ENCODE data around the gene ACP5. TPM values are rescaled to one million over a fixed set of nuclear protein-coding genes. Genes with fewer than 3 reads are reported as not detected.

Gene ACP5
- total RNA-seq = under 0.01 and 0.34 TPM in 2 replicates

GRCh38 chr19:11577451-11578257 lies at the start of gene ACP5:
ACP5 (minus strand) TSS chr19:11577645; CDS start chr19:11577317, 328 bp downstream.

GRCh38 chr19:11597202-11598102 lies 20.0 kb upstream of the ACP5 start, which contains the start of gene ZNF627:
ZNF627 (plus strand) TSS chr19:11597483; CDS start chr19:11597628, 145 bp downstream.

GRCh38 chr19:11558881-11559828 lies 18.3 kb downstream of the ACP5 start, which contains the start of gene ELOF1:
ELOF1 (minus strand) TSS chr19:11559230; CDS start chr19:11554347, 4,883 bp downstream.

GRCh38 chr19:11538232-11539036 lies 39.0 kb downstream of the ACP5 start, which contains the start of gene CNN1:
CNN1 (plus strand) TSS chr19:11538851; CDS start chr19:11538928, 77 bp downstream.

GRCh38 chr19:11528551-11529341 lies 48.7 kb downstream of the ACP5 start, which contains the start of gene ECSIT:
ECSIT (minus strand) TSS chr19:11529134; CDS start chr19:11519170, 9,964 bp downstream.

Other genes with a start within 250 kb of the ACP5 start
- gene RAB3D, start 238.0 kb downstream of the ACP5 start, total RNA-seq = 32.9 and 38.7 TPM in 2 replicates
- gene TMEM205, start 231.4 kb downstream of the ACP5 start, total RNA-seq = 83.6 and 104 TPM in 2 replicates
- gene CCDC159, start 231.1 kb downstream of the ACP5 start, total RNA-seq = 5.4 and 6.1 TPM in 2 replicates
- gene PLPPR2, start 222.2 kb downstream of the ACP5 start, total RNA-seq = 4.9 and 7.3 TPM in 2 replicates
- gene SWSAP1, start 203.0 kb downstream of the ACP5 start, total RNA-seq = 0.77 and 1.1 TPM in 2 replicates
- gene EPOR, start 193.3 kb downstream of the ACP5 start, total RNA-seq = 3.1 and 5.9 TPM in 2 replicates
- 0.87 and 1.6 TPM in 2 replicates for gene RGL3, start 158.3 kb downstream of the ACP5 start, total RNA-seq
- under 0.01 and 0.09 TPM in 2 replicates for gene ODAD3, start 142.5 kb downstream of the ACP5 start, total RNA-seq
- gene PRKCSH, start 142.0 kb downstream of the ACP5 start, total RNA-seq = 110 and 113 TPM in 2 replicates
- gene ELAVL3, start 96.6 kb downstream of the ACP5 start, total RNA-seq = not detected in 2 replicates
- 6.0 and 6.9 TPM in 2 replicates for gene ZNF653, start 71.8 kb downstream of the ACP5 start, total RNA-seq
- gene ECSIT, start 48.5 kb downstream of the ACP5 start, total RNA-seq = 20.6 and 30.1 TPM in 2 replicates
- under 0.01 TPM in 1 of 2 replicates, not detected in the other for gene CNN1, start 38.8 kb downstream of the ACP5 start, total RNA-seq
- gene ELOF1, start 18.4 kb downstream of the ACP5 start, total RNA-seq = 22.9 and 23.8 TPM in 2 replicates
- 21.3 and 29.7 TPM in 2 replicates for gene ZNF627, start 19.8 kb upstream of the ACP5 start, total RNA-seq
- 9.3 and 11.4 TPM in 2 replicates for gene ZNF823, start 161.3 kb upstream of the ACP5 start, total RNA-seq
- gene ZNF441, start 189.4 kb upstream of the ACP5 start, total RNA-seq = 15.2 and 15.5 TPM in 2 replicates
- gene ZNF491, start 220.9 kb upstream of the ACP5 start, total RNA-seq = 0.54 and 0.86 TPM in 2 replicates
- 8.9 and 10.8 TPM in 2 replicates for gene ZNF440, start 236.6 kb upstream of the ACP5 start, total RNA-seq

Data from dermis lymphatic vessel endothelial cell (primary cell).